ENCODE data around the gene AACS. TPM values are rescaled to one million over a fixed set of nuclear protein-coding genes. Genes with fewer than 3 reads are reported as not detected.
"Not testable (repeated sequence)": the region's sequence is repeated elsewhere in the genome, so short reads cannot be mapped to it uniquely, and the experiment has no call there.

Gene AACS, protein sequence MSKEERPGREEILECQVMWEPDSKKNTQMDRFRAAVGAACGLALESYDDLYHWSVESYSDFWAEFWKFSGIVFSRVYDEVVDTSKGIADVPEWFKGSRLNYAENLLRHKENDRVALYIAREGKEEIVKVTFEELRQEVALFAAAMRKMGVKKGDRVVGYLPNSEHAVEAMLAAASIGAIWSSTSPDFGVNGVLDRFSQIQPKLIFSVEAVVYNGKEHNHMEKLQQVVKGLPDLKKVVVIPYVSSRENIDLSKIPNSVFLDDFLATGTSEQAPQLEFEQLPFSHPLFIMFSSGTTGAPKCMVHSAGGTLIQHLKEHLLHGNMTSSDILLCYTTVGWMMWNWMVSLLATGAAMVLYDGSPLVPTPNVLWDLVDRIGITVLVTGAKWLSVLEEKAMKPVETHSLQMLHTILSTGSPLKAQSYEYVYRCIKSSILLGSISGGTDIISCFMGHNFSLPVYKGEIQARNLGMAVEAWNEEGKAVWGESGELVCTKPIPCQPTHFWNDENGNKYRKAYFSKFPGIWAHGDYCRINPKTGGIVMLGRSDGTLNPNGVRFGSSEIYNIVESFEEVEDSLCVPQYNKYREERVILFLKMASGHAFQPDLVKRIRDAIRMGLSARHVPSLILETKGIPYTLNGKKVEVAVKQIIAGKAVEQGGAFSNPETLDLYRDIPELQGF
- total RNA-seq: 32.3 and 35.7 TPM in 2 replicates

DNA sequence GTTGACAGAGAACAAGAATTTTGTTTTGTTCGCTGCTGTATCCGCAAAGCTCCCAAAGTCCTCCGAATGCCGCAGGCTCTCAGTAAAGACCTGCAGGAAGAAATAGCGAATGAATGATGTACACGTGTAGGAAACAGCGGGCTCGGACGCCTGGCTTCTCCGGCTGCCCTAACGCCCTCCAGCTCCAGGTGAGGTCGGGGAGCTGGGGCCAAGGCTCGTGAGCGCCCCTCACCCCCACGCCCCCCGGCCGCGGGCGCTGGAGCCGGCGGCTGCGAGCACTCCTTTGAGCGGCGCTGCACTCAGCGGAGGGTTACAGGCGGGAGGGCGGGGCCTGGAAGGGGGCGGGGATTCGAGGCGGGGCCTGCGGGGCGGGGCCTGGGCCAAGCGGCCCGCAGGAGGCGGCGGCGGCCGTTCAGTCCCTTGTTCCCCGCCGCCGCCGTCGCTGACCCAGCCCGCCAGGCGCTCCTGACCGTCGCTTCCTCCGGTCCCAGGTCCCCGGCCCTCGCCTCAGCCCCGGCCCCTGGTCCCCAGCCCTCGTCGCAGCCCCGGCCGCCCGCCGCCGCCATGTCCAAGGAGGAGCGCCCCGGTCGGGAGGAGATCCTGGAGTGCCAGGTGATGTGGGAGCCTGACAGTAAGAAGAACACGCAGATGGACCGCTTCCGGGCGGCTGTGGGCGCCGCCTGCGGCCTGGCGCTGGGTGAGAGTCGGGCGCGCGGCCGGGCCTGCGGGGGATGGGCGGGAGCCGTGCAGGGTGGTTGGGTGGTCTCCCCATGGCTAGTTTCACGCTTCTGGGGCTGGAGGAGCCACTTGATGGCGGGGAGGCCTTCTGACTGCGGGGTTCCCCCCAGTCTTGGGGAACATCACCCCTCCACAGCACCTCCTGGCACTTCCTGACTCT is at the start of gene AACS:
Gene AACS, plus strand, starts transcription at position 415 of the 898 bp plus-strand sequence. Its CDS starts 150 bp downstream, at position 565.
- intact Hi-C loops (cut with micrococcal nuclease): loop anchor here (1.0 to 10.0 kb wide), 4 partner anchors 16 to 140 kb away; partner anchors contain the start of genes BRI3BP and DHX37

- intact Hi-C loops (cut with micrococcal nuclease): no loop called here
These were observed 49.4 kb upstream of the AACS start for GRCh38 chr12:125015680-125016310.

DNA sequence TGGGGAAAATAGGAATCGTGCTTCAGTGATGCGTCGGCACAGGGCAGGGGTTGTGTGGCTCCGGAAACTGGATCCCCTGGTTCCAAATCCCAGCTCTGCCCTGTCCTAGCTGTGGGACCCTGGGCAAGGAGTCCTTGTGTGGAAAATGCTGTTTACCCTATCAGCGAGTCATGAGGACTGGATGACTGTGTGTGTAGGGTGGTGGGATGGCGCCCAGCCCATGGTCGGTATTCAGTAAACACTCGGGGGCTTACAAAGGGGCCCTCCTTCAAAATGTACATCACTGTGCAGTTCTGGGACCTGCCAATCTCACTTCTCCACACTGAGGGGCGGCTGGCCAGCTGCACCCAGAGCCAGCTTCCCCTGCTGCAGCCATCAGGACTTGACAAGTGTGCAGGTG is 47.4 kb upstream of the AACS start:
- intact Hi-C loops (cut with micrococcal nuclease): no loop called here

DNA sequence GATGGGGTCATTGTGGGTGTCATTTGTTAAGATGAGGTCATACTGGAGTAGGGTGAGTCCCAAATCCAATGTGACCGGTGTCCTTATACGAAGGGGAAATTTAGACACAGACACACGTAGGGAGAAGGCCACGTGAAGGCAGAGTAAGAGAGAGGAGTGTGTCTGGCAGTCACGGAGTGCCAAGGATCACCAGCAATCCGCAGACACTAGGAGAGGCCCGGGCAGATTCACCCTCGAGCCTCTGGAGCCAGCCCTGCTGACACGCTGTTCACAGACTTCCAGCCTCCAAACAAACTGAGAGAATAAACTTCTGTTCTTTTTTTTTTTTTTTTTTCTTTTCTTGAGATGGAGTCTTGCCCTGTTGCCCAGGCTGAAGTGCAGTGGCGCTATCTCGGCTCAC is 46.9 kb upstream of the AACS start:
- intact Hi-C loops (cut with micrococcal nuclease): no loop called here

- intact Hi-C loops (cut with micrococcal nuclease): no loop called here
These were observed 44.1 kb upstream of the AACS start for GRCh38 chr12:125021096-125021495.

GRCh38 chr12:125021771-125022170 is 43.5 kb upstream of the AACS start:
- intact Hi-C loops (cut with micrococcal nuclease): no loop called here

DNA sequence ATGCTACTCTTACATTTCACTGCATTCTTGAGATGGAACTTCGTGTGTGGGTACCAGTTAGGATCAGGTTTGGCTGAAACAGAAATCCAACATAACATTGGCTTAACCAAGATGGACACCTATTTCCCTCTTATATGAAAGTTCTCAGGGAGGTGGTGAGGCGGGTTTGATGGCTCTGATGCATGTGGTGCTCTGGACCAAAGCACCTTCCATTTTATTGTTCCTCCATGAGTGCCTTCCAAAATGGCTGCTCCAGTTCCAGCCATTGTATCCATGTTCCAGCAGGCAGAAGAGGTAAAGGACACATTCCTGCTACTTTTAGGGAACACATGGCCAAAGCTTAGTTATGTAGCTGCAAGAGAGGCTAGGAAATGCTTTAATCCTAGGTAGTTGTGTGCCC is 42.2 kb upstream of the AACS start:
- intact Hi-C loops (cut with micrococcal nuclease): no loop called here

GRCh38 chr12:125024949-125025563 is 40.2 kb upstream of the AACS start:
- intact Hi-C loops (cut with micrococcal nuclease): no loop called here

DNA sequence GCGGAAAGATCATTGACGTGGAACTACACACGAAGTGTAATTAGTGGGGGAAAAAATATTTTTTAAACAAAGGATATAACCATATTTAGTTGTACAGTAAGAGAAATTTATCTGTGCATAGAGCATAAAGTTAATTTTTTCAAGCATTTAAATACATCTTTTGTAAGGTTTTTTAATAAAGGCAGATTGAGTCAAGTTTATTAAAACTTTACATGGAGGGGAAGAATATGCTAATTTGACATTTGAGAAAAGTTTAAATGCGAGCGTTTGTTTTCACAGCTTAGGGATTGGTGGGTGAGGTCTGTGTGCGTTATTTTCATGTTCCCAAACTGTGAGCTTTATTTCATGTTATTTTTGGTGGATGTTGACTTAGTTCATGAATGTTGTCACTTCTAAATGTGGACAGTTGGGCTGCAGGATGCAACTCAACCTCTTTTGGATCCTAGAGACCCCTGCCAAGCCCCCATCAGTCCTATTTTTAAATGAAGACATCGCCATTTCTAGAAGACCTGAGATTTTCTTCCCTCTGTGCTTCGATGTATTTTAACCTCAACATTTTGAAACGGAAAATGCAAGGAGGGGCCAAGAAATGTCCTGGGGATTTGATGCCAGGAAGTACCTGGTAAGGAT is 39.5 kb upstream of the AACS start:
- intact Hi-C loops (cut with micrococcal nuclease): no loop called here

DNA sequence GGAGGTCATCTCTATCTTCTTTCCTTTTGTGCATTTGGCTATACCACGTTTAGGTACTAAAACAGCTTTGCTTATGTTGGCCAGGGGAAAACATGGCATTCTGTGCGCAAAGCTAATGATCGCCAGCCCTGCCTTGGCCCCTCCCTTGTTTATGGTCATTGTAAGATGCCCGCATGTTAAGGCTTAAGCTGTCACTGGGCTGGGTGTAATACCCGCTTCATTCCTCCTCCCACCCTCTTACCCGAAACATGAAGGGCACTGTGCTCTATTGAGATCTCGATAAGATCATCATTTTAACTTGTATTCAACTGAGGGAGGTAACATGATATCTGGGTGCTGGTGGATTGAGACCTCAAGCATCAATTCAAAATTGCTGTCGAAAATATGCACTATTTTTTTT is 37.1 kb upstream of the AACS start:
- intact Hi-C loops (cut with micrococcal nuclease): no loop called here

DNA sequence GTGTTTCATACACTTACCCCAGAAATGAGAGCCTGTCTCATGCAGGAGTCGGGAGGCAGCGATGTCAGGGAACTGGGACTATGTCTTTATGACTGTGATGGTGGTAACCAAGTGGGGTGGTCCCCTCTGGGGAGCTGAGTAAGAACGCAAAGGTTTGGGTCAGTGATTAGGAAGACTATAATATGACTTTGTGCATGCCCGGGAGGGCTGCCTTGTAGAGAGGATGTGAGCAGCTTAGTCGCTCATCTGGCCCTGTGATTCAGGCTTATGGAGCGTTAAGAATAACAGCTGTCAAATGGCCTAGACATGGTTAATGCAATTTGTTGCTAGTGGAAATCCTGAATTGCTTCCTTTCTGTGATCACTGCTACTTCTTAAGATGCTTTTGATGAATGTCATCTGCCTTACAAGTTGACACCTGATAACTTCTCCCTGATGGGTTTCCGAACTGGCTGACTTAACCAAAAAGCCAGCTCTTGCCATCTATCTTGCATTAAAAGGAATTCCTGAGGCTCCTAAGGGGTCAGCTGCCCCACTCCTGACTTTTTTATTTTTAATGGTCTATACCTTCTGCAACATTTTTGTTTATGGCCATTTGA is 35.4 kb upstream of the AACS start:
- intact Hi-C loops (cut with micrococcal nuclease): no loop called here

GRCh38 chr12:125031471-125031870 is 33.8 kb upstream of the AACS start:
- intact Hi-C loops (cut with micrococcal nuclease): not testable (repeated sequence)

GRCh38 chr12:125032466-125033152 is 32.6 kb upstream of the AACS start:
- intact Hi-C loops (cut with micrococcal nuclease): no loop called here

DNA sequence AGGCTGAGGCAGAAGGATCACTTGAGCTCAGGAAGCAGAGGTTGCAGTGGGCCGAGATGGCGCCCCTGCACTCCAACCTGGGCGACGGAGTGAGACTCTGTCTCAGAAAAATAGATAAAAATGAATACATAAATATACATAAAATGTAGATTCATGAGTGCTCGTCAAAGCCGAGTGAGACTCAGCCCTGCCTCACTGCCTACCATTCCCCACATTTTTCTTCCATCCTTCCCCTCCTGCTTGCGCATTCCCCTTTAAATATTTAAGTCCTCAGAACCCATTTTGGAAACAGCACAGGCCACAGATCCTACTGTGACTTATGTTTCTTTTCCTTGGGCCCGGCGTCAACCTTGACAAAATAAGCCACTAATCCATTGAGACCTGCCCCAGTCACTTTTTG is 31.9 kb upstream of the AACS start:
- intact Hi-C loops (cut with micrococcal nuclease): no loop called here

DNA sequence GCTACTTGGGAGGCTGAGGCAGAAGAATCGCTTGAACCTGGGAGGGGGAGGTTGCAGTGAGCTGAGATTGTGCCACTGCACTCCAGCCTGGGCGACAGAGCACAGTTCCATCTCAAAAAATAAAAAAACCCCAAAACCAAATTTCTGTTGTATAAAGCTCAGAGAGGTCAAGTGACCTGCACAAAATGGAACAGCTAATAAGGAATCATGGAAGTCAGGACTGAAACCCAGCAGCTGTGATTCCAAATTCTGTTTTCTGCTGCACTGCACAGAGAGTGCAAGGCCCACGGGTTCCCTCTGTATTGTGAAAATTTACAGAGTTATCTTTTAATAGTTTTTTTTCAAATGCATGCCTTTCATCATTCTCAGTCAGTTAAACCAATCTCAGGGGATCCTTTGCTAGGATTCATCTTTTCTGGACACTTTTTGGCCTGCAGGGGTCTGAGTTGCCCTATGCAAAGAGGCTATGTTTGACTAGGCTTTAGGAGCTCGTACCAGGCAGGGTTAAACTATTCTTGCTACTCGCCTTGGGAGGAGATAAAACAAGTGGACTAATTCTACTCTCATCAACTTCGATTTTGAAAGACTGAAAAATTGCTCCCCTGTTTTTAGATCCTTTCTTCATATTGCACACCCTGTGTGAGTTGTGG is 26.1 kb upstream of the AACS start:
- intact Hi-C loops (cut with micrococcal nuclease): no loop called here

GRCh38 chr12:125049093-125049458 is 16.2 kb upstream of the AACS start:
- intact Hi-C loops (cut with micrococcal nuclease): loop anchor here (1.0 kb wide), 3 partner anchors 16 to 60 kb away; partner anchors contain the start of genes AACS, BRI3BP and DHX37

GRCh38 chr12:125050446-125050845 is 14.8 kb upstream of the AACS start:
- intact Hi-C loops (cut with micrococcal nuclease): no loop called here

GRCh38 chr12:125050868-125051267 is 14.4 kb upstream of the AACS start:
- intact Hi-C loops (cut with micrococcal nuclease): no loop called here

DNA sequence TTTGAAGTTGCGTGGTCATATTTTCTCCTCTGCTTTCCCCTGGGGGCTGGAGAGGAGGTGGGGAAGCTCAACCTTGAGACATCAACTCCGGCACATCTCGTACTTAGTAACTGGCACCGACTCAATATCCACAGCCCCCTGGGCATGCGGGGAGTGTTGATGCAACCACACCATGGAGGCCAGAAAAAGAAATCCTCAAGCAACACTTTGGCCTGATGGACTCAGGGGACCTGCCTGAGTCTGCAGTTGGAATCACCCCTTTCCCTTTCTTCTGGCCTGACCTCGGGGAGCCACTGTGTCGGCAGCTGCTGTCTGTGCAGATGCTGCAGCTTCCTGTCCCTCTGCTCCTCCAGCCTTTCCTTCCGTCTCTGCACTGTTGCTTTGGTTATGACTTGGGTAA is 11.4 kb upstream of the AACS start:
- intact Hi-C loops (cut with micrococcal nuclease): no loop called here

Measured in T-helper 2 cell treated with Interferon-gamma antibody and Interleukin-4, amounts not matched to agents 100 ng/mL and 5 ng/mL, for 36 hours (primary cell).